Measurements from ENCODE around the gene TMEM198.
A peak's percentile ranks its signal among the peaks of the same experiment; 100 is the strongest.

Gene TMEM198

GRCh38 chr2:219543596-219544358 is at the start of gene TMEM198, which contains the start of gene CHPF:
TSS of gene TMEM198 (plus strand) at chr2:219544028. CDS start at chr2:219544728, 700 bp downstream.
TSS of gene CHPF (minus strand) at chr2:219543809. CDS start at chr2:219543538, 271 bp downstream.
- peak; percentile 99 for DNase-seq (ENCODE audit: low read depth)

GRCh38 chr2:219494952-219495530 is 48.8 kb upstream of the TMEM198 start:
- no peak for DNase-seq (ENCODE audit: low read depth)

GRCh38 chr2:219495531-219496122 is 48.2 kb upstream of the TMEM198 start:
- DNase-seq (ENCODE audit: low read depth), result peak; percentile 51

GRCh38 chr2:219496247-219496824 is 47.5 kb upstream of the TMEM198 start:
- no peak for DNase-seq (ENCODE audit: low read depth)

- DNase-seq (ENCODE audit: low read depth), result no peak
These were observed 46.9 kb upstream of the TMEM198 start for GRCh38 chr2:219496825-219497494.

GRCh38 chr2:219497495-219498279 is 46.1 kb upstream of the TMEM198 start:
- DNase-seq (ENCODE audit: low read depth), result peak; percentile 82

- peak; percentile 98 for DNase-seq (ENCODE audit: low read depth)
These were observed 45.4 kb upstream of the TMEM198 start, which contains the start of gene GMPPA for GRCh38 chr2:219498280-219499057. TSS of gene GMPPA (plus strand) at chr2:219498891. CDS start at chr2:219499976, 1,085 bp downstream.

GRCh38 chr2:219499058-219499307 is 44.8 kb upstream of the TMEM198 start:
- DNase-seq (ENCODE audit: low read depth), result no peak

GRCh38 chr2:219499555-219499954 is 44.3 kb upstream of the TMEM198 start:
- DNase-seq (ENCODE audit: low read depth), result no peak

GRCh38 chr2:219500135-219500534 is 43.7 kb upstream of the TMEM198 start:
- peak; percentile 16 for DNase-seq (ENCODE audit: low read depth)

- DNase-seq (ENCODE audit: low read depth), result no peak
These were observed 42.0 kb upstream of the TMEM198 start for GRCh38 chr2:219501849-219502248.

- no peak for DNase-seq (ENCODE audit: low read depth)
These were observed 41.2 kb upstream of the TMEM198 start for GRCh38 chr2:219502618-219503017.

- no peak for DNase-seq (ENCODE audit: low read depth)
These were observed 38.2 kb upstream of the TMEM198 start for GRCh38 chr2:219505585-219505984.

- DNase-seq (ENCODE audit: low read depth), result no peak
These were observed 37.6 kb upstream of the TMEM198 start for GRCh38 chr2:219506153-219506801.

- no peak for DNase-seq (ENCODE audit: low read depth)
These were observed 36.9 kb upstream of the TMEM198 start for GRCh38 chr2:219506802-219507526.

GRCh38 chr2:219507581-219508443 is 36.0 kb upstream of the TMEM198 start:
- DNase-seq (ENCODE audit: low read depth), result no peak

GRCh38 chr2:219508444-219508734 is 35.4 kb upstream of the TMEM198 start:
- no peak for DNase-seq (ENCODE audit: low read depth)

GRCh38 chr2:219508971-219509779 is 34.7 kb upstream of the TMEM198 start:
- DNase-seq (ENCODE audit: low read depth), result no peak
